HG03460 (cell line): ENCODE data around the gene EML2.
"Not testable (repeated sequence)": the region's sequence is repeated elsewhere in the genome, so short reads cannot be mapped to it uniquely, and the experiment has no call there.

Experiments used
- ATAC-seq: cut with Tn5 transposase; IDR thresholded peaks from one replicate; pipeline ENCODE4 v1.9.1; 2021; ENCODE audit not compliant: unreplicated experiment

Gene EML2

GRCh38 chr19:45615795-45616703 is 23.1 kb downstream of the EML2 start:
- no peak for ATAC-seq

- not testable (repeated sequence) for ATAC-seq
Measured at GRCh38 chr19:45615056-45615455, 24.1 kb downstream of the EML2 start.

- no peak for ATAC-seq
Measured at GRCh38 chr19:45613926-45614725, 25.1 kb downstream of the EML2 start.

- ATAC-seq, result no peak
Measured at GRCh38 chr19:45608948-45609347, 30.2 kb downstream of the EML2 start.

- no peak for ATAC-seq
Measured at GRCh38 chr19:45607071-45608029, 31.8 kb downstream of the EML2 start.

- ATAC-seq, result no peak
Measured at GRCh38 chr19:45601524-45602374, 37.4 kb downstream of the EML2 start, which contains the start of gene GPR4. TSS of gene GPR4 (minus strand) at chr19:45602212. CDS start at chr19:45591866, 10,346 bp downstream.

GRCh38 chr19:45601115-45601514 is 38.1 kb downstream of the EML2 start:
- ATAC-seq, result no peak

GRCh38 chr19:45600340-45600885 is 38.8 kb downstream of the EML2 start:
- ATAC-seq, result no peak

- ATAC-seq, result no peak
Measured at GRCh38 chr19:45599286-45599685, 39.9 kb downstream of the EML2 start.

- ATAC-seq, result no peak
Measured at GRCh38 chr19:45598267-45599001, 40.8 kb downstream of the EML2 start.

GRCh38 chr19:45597425-45598111 is 41.6 kb downstream of the EML2 start:
- ATAC-seq, result no peak

- ATAC-seq, result no peak
Measured at GRCh38 chr19:45595814-45596213, 43.4 kb downstream of the EML2 start.

- no peak for ATAC-seq
Measured at GRCh38 chr19:45593520-45593919, 45.7 kb downstream of the EML2 start.

GRCh38 chr19:45592366-45592765 is 46.8 kb downstream of the EML2 start:
- no peak for ATAC-seq

GRCh38 chr19:45591638-45592005 is 47.6 kb downstream of the EML2 start:
- ATAC-seq, result no peak

- no peak for ATAC-seq
Measured at GRCh38 chr19:45591004-45591637, 48.1 kb downstream of the EML2 start.

- no peak for ATAC-seq
Measured at GRCh38 chr19:45590300-45591003, 48.7 kb downstream of the EML2 start.
